CD14-positive monocyte (primary cell): Measurements from ENCODE around the gene ACAP3. TPM values are rescaled to one million over a fixed set of nuclear protein-coding genes. Genes with fewer than 3 reads are reported as not detected.

ENCODE experiments used
- DNase-seq, 3 donors: peaks; one replicate each; pipeline ENCODE4 v3.0.0-alpha.2; 2011 to 2022
- H2AFZ ChIP-seq: 2 replicates; pipeline ENCODE4 v1.6.0; 2012; ENCODE audit warnings: mild to moderate bottlenecking, low read depth, low read length, inconsistent platforms; ENCODE audit not compliant: insufficient read depth, poor library complexity, severe bottlenecking
- H3K27ac ChIP-seq, 2 donors: 1 replicate in 1 of 2; 2 replicates in 1 of 2; pipeline ENCODE4 v1.5.1; 2012 to 2013; ENCODE audit warnings: low read length in 2 of 2, control low read depth in 1 of 2, inconsistent platforms in 1 of 2, low read depth in 1 of 2, mild to moderate bottlenecking in 1 of 2
- H3K27me3 ChIP-seq, 2 donors: one replicate each; pipeline versions ENCODE4 v1.6.0 to v1.6.1; 2011 to 2013; ENCODE audit warnings: low read length in 2 of 2; ENCODE audit not compliant: control insufficient read depth in 2 of 2, insufficient read depth in 2 of 2
- H3K36me3 ChIP-seq, 2 donors: replicated peaks in 1 of 2; 1 replicate in 1 of 2; 2 replicates in 1 of 2; pipeline versions ENCODE4 v1.5.1 to v1.6.1; 2012 to 2013; ENCODE audit warnings: low read length in 2 of 2, control low read depth in 1 of 2, inconsistent platforms in 1 of 2, mild to moderate bottlenecking in 1 of 2; ENCODE audit not compliant: insufficient read depth in 2 of 2, control insufficient read depth in 1 of 2
- H3K4me1 ChIP-seq, 2 donors: 1 replicate in 1 of 2; 2 replicates in 1 of 2; pipeline versions ENCODE4 v1.5.1 to v1.6.1; 2012 to 2013; ENCODE audit warnings: low read length in 2 of 2, control low read depth in 1 of 2, inconsistent platforms in 1 of 2, mild to moderate bottlenecking in 1 of 2, moderate library complexity in 1 of 2; ENCODE audit not compliant: insufficient read depth in 2 of 2, control insufficient read depth in 1 of 2
- H3K4me2 ChIP-seq: replicated peaks from 2 replicates; pipeline ENCODE3; 2012; ENCODE audit warnings: low read length, moderate library complexity, mild to moderate bottlenecking; ENCODE audit not compliant: poor library complexity, severe bottlenecking; ENCODE audit errors: extremely low read depth
- H3K4me3 ChIP-seq, 3 experiments: fragments of 200-600 bp in 1 of 3; sonication (generic) in 1 of 3; replicated peaks in 1 of 3; 1 replicate in 2 of 3; 2 replicates in 1 of 3; pipeline ENCODE4 v1.5.1; 2011 to 2013; ENCODE audit warnings: low read length in 3 of 3, mild to moderate bottlenecking in 3 of 3, control low read depth in 2 of 3, low read depth in 2 of 3, inconsistent platforms in 1 of 3, moderate library complexity in 1 of 3
- H3K79me2 ChIP-seq: 2 replicates; pipeline ENCODE4 v1.6.0; 2012; ENCODE audit warnings: mild to moderate bottlenecking, control low read depth, inconsistent platforms, low read length, moderate library complexity; ENCODE audit not compliant: insufficient read depth
- H3K9ac ChIP-seq: 2 replicates; pipeline ENCODE4 v1.6.0; 2017; ENCODE audit warnings: low read length, mild to moderate bottlenecking; ENCODE audit not compliant: insufficient read depth, poor library complexity, severe bottlenecking
- H3K9me3 ChIP-seq, 2 donors: replicated peaks in 1 of 2; 1 replicate in 1 of 2; 2 replicates in 1 of 2; pipeline versions ENCODE4 v1.5.1 to v1.6.1; 2012 to 2013; ENCODE audit warnings: low read length in 2 of 2, control low read depth in 1 of 2; ENCODE audit not compliant: control insufficient read depth in 1 of 2, insufficient read depth in 1 of 2
- H4K20me1 ChIP-seq: 2 replicates; pipeline ENCODE4 v1.6.0; 2012; ENCODE audit warnings: mild to moderate bottlenecking, low read length, control low read depth, moderate library complexity; ENCODE audit not compliant: insufficient read depth
- H3K27ac Mint-ChIP-seq, 7 donors: one replicate each; pipeline ENCODE4 v1.8.0; 2020; ENCODE audit warnings: mild to moderate bottlenecking in 7 of 7, mixed read lengths in 7 of 7, moderate library complexity in 6 of 7, inconsistent platforms in 2 of 7
- H3K27me3 Mint-ChIP-seq, 3 donors: one replicate each; pipeline ENCODE4 v1.8.0; 2021 to 2022; ENCODE audit warnings: low read depth in 3 of 3, mild to moderate bottlenecking in 3 of 3, mixed read lengths in 3 of 3, moderate library complexity in 3 of 3, inconsistent platforms in 1 of 3
- H3K36me3 Mint-ChIP-seq, 2 donors: one replicate each; pipeline ENCODE4 v1.8.0; 2020; ENCODE audit warnings: mixed read lengths in 2 of 2, inconsistent platforms in 1 of 2, mild to moderate bottlenecking in 1 of 2
- H3K4me1 Mint-ChIP-seq: one replicate; pipeline ENCODE4 v1.8.0; 2020; ENCODE audit warnings: mild to moderate bottlenecking, mixed read lengths
- H3K4me3 Mint-ChIP-seq, 2 donors: one replicate each; pipeline ENCODE4 v1.8.0; 2020; ENCODE audit warnings: mild to moderate bottlenecking in 2 of 2, mixed read lengths in 2 of 2, moderate library complexity in 1 of 2
- H3K9me3 Mint-ChIP-seq, 7 donors: one replicate each; pipeline ENCODE4 v1.8.0; 2020 to 2022; ENCODE audit warnings: mixed read lengths in 7 of 7, mild to moderate bottlenecking in 6 of 7, moderate library complexity in 6 of 7, inconsistent platforms in 2 of 7
- CTCF ChIP-seq: fragments of 200-600 bp; IDR thresholded peaks from one replicate; pipeline ENCODE4 v1.8.0; 2022; ENCODE audit warnings: antibody characterized with exemption, mild to moderate bottlenecking
- WGBS: methylation state at CpG from one replicate; pipeline ENCODE4 v1.1.5; 2013; ENCODE audit warnings: missing lambda C conversion rate; ENCODE audit not compliant: insufficient coverage; 5-methylcytosine and 5-hydroxymethylcytosine counted together
- intact Hi-C, 2 donors: fragments of 100-400 bp; cut with micrococcal nuclease; formaldehyde crosslinking; loops; one replicate each; pipeline versions ENCODE4 v1.15.0 to v1.15.1; 2023
- polyA plus RNA-seq, 3 donors: library from polyadenylated mRNA; depleted of rRNA in 1 of 3; unstranded in 2 of 3; stranded (reverse) in 1 of 3; fragments of 300-500 nt in 2 of 3; fragments of >200 nt in 1 of 3; fragmentation: Illumina TruSeq in 2 of 3; gene quantifications; 1 replicate in 2 of 3; 2 replicates in 1 of 3; pipeline ENCODE4 v1.2.3, GENCODE V29; 2012 to 2021

ACAP3 gene
- polyA plus RNA-seq, 3 donors: 3.5 to 132 (median 4.0) TPM

- H3K27me3 Mint-ChIP-seq: peaks cover 0 to 2% (median 1%) of the 10 kb centered on the region in 3 donors
- Histone ChIP-seq H3K27me3 (no peaks in the 10 kb centered on the region), H3K36me3 (peaks cover 25 to 34% of the 10 kb centered on the region in 2 donors), H3K9me3 (no peaks in the 10 kb centered on the region), H3K9ac (no peak overlapping the region), H3K79me2 (peaks cover 13% of the 10 kb centered on the region), H3K4me1 (peaks cover 0 to 9% of the 10 kb centered on the region in 2 donors), H3K27ac (no peak overlapping the region), H2AFZ (no peak overlapping the region), H4K20me1 (peaks cover 27% of the 10 kb centered on the region), H3K4me2 (no peak overlapping the region), H3K4me3 (no peak overlapping the region)
- WGBS: 89% methylated on average over 23 of the region's 30 CpGs
- no peak overlapping the region for H3K27ac Mint-ChIP-seq
- H3K36me3 Mint-ChIP-seq: peaks cover 2 to 29% of the 10 kb centered on the region in 2 donors
- peaks cover 4% of the 10 kb centered on the region for H3K4me1 Mint-ChIP-seq
- TF ChIP-seq CTCF: no peak
- no peak overlapping the region for H3K4me3 Mint-ChIP-seq
- intact Hi-C loops: no loop called here
- DNase-seq: no peak
- peaks cover 0 to 2% (median 0%) of the 10 kb centered on the region in 7 donors for H3K9me3 Mint-ChIP-seq
These were observed 8.7 kb downstream of the ACAP3 start for GRCh38 chr1:1298861-1299685.

DNA sequence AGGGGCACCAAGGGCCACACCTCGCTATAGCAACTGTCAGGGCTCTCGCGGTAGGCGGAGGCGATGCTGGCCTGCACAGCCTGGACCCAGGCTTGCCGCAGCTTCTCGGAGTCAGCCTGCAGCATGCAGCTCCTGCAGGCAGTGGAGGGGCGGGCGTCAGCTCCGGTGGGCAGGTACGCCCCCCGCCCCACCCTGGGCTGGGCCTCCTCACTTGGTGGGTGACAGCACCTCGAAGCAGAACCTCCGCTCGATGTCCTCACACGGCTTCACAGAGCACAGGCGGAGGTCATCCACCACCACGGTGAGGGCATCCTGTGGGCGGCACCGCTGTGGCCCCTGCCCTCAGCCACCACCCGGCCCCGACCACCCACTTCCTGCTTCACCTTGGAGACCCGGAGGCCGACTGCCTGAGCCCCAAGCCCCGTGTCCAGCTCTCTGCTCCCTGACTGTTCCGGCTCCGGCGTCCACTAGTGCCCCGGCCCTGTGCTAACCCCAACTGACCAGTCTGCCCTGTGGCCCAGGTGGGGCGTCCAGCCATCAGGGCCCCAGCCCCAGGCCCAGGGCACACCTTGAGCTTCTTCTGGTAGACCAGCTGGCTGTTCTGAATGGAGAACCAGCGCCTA is 9.8 kb downstream of the ACAP3 start:
- peaks cover 0 to 2% (median 1%) of the 10 kb centered on the region in 3 donors for H3K27me3 Mint-ChIP-seq
- H3K4me1 Mint-ChIP-seq: no peaks in the 10 kb centered on the region
- Histone ChIP-seq H3K27me3 (no peaks in the 10 kb centered on the region), H3K4me3 (no peak overlapping the region), H4K20me1 (peaks cover 17% of the 10 kb centered on the region), H3K9me3 (no peaks in the 10 kb centered on the region), H3K27ac (no peak overlapping the region), H3K36me3 (peaks cover 25 to 38% of the 10 kb centered on the region in 2 donors), H3K9ac (no peak overlapping the region), H3K4me2 (no peak overlapping the region), H3K4me1 (no peaks in the 10 kb centered on the region), H3K79me2 (peaks cover 5% of the 10 kb centered on the region), H2AFZ (no peak overlapping the region)
- peaks cover 0 to 2% (median 0%) of the 10 kb centered on the region in 7 donors for H3K9me3 Mint-ChIP-seq
- peak overlapping the region in 1 of 7 donors; percentile 70 for H3K27ac Mint-ChIP-seq
- intact Hi-C loops: no loop called here
- TF ChIP-seq CTCF: no peak
- no peak overlapping the region for H3K4me3 Mint-ChIP-seq
- DNase-seq: no peak
- peaks cover 2 to 26% of the 10 kb centered on the region in 2 donors for H3K36me3 Mint-ChIP-seq
- 95% methylated on average over 23 of the region's 31 CpGs for WGBS
